Measurements from ENCODE around the gene HPN. TPM values are rescaled to one million over a fixed set of nuclear protein-coding genes. Genes with fewer than 3 reads are reported as not detected.
A peak's percentile ranks its signal among the peaks of the same experiment; 100 is the strongest.

Gene HPN
- total and polyA plus RNA-seq, 2 of the 13 experiments (the other 11 are each of a cell fraction or from before 2014, with no cell fraction given): 46.7 to 261 TPM

GRCh38 chr19:34997071-34997617 lies 44.4 kb upstream of the HPN start (continued):
- TF ChIP-seq ZNF772 (CRISPR knock-in tag; IDR thresholded peaks at IDR 0.05) (no peak), NFYC (CRISPR knock-in tag; IDR thresholded peaks at IDR 0.05) (no peak), YY1 (IDR thresholded peaks at IDR 0.05; ENCODE audit: insufficient read depth, insufficient replicate concordance, low read depth, low read length) (no peak), TARDBP (CRISPR knock-in tag; IDR thresholded peaks at IDR 0.05) (peak; percentile 32; the same call in 1 of the 2 replicates), ZNF546 (CRISPR knock-in tag; conservative IDR thresholded peaks at IDR 0.05) (no peak), ZNF792 (CRISPR knock-in tag; IDR thresholded peaks at IDR 0.05) (peak; percentile 94), ZNF329 (CRISPR knock-in tag; IDR thresholded peaks at IDR 0.05; ENCODE audit: low read depth) (no peak), ZNF232 (CRISPR knock-in tag; IDR thresholded peaks at IDR 0.05; ENCODE audit: borderline replicate concordance) (no peak), ZNF678 (CRISPR knock-in tag; IDR thresholded peaks at IDR 0.05) (no peak), MED1 (CRISPR knock-in tag; IDR thresholded peaks at IDR 0.05) (peak; percentile 77), SP5 (CRISPR knock-in tag; IDR thresholded peaks at IDR 0.05; ENCODE audit: borderline replicate concordance, low read depth) (peak; percentile 85; the same call in 1 of the 2 replicates), PPARG (CRISPR knock-in tag; conservative IDR thresholded peaks at IDR 0.05) (peak; percentile 63), SOX6 (IDR thresholded peaks at IDR 0.05) (no peak), SOX6 (CRISPR knock-in tag; IDR thresholded peaks at IDR 0.05) (peak; percentile 49; the same call in 1 of the 2 replicates), ZNF773 (CRISPR knock-in tag; IDR thresholded peaks at IDR 0.05; ENCODE audit: borderline replicate concordance) (no peak), ISL2 (CRISPR knock-in tag; IDR thresholded peaks at IDR 0.05) (peak; percentile 26; the same call in 1 of the 2 replicates), ZNF24 (IDR thresholded peaks at IDR 0.05) (no peak), ZBTB8A (CRISPR knock-in tag; IDR thresholded peaks at IDR 0.05; ENCODE audit: borderline replicate concordance, low read depth) (no peak), SOX5 (CRISPR knock-in tag; IDR thresholded peaks at IDR 0.05; ENCODE audit: borderline replicate concordance) (peak; percentile 64; the same call in 1 of the 2 replicates), ZNF326 (CRISPR knock-in tag; IDR thresholded peaks at IDR 0.05; ENCODE audit: borderline replicate concordance) (no peak), ZNF253 (CRISPR knock-in tag; IDR thresholded peaks at IDR 0.05; ENCODE audit: borderline replicate concordance) (no peak), NPAS2 (CRISPR knock-in tag; IDR thresholded peaks at IDR 0.05; ENCODE audit: borderline replicate concordance) (no peak), NR2F6 (IDR thresholded peaks at IDR 0.05) (no peak; the same call in 1 of the 2 replicates), NR2F6 (CRISPR knock-in tag; IDR thresholded peaks at IDR 0.05) (peak; percentile 13; the same call in 1 of the 2 replicates), MXI1 (IDR thresholded peaks at IDR 0.05; ENCODE audit: borderline replicate concordance, low read depth, low read length) (no peak)
- TF ChIP-seq, protein P1, sequence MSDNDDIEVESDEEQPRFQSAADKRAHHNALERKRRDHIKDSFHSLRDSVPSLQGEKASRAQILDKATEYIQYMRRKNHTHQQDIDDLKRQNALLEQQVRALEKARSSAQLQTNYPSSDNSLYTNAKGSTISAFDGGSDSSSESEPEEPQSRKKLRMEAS (IDR thresholded peaks at IDR 0.05): 0 out of 2 replicates have a peak, but pooled peaks have one; percentile 14
- TF ChIP-seq, protein P2, sequence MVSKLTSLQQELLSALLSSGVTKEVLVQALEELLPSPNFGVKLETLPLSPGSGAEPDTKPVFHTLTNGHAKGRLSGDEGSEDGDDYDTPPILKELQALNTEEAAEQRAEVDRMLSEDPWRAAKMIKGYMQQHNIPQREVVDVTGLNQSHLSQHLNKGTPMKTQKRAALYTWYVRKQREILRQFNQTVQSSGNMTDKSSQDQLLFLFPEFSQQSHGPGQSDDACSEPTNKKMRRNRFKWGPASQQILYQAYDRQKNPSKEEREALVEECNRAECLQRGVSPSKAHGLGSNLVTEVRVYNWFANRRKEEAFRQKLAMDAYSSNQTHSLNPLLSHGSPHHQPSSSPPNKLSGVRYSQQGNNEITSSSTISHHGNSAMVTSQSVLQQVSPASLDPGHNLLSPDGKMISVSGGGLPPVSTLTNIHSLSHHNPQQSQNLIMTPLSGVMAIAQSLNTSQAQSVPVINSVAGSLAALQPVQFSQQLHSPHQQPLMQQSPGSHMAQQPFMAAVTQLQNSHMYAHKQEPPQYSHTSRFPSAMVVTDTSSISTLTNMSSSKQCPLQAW (CRISPR knock-in tag; IDR thresholded peaks at IDR 0.05): no peak
- TF ChIP-seq, protein P3, sequence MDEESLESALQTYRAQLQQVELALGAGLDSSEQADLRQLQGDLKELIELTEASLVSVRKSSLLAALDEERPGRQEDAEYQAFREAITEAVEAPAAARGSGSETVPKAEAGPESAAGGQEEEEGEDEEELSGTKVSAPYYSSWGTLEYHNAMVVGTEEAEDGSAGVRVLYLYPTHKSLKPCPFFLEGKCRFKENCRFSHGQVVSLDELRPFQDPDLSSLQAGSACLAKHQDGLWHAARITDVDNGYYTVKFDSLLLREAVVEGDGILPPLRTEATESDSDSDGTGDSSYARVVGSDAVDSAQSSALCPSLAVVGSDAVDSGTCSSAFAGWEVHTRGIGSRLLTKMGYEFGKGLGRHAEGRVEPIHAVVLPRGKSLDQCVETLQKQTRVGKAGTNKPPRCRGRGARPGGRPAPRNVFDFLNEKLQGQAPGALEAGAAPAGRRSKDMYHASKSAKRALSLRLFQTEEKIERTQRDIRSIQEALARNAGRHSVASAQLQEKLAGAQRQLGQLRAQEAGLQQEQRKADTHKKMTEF (CRISPR knock-in tag; IDR thresholded peaks at IDR 0.05): no peak
- TF ChIP-seq, protein P4, sequence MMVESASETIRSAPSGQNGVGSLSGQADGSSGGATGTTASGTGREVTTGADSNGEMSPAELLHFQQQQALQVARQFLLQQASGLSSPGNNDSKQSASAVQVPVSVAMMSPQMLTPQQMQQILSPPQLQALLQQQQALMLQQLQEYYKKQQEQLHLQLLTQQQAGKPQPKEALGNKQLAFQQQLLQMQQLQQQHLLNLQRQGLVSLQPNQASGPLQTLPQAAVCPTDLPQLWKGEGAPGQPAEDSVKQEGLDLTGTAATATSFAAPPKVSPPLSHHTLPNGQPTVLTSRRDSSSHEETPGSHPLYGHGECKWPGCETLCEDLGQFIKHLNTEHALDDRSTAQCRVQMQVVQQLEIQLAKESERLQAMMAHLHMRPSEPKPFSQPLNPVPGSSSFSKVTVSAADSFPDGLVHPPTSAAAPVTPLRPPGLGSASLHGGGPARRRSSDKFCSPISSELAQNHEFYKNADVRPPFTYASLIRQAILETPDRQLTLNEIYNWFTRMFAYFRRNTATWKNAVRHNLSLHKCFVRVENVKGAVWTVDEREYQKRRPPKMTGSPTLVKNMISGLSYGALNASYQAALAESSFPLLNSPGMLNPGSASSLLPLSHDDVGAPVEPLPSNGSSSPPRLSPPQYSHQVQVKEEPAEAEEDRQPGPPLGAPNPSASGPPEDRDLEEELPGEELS (CRISPR knock-in tag; IDR thresholded peaks at IDR 0.05): peak; percentile 58; the same call in 1 of the 2 replicates
